Ovary (tissue), 9 donors: ENCODE results near the gene CACNA1C. TPM values are rescaled to one million over a fixed set of nuclear protein-coding genes. Genes with fewer than 3 reads are reported as not detected.

Experiments
- DNase-seq, 5 donors: peaks; one replicate each; pipeline ENCODE4 v3.0.0-alpha.2; 2019 to 2020
- H3K27ac ChIP-seq, 2 donors: fragments of 200-600 bp; one replicate each; pipeline versions ENCODE4 v1.5.1 to v1.8.0; 2019 to 2022
- H3K27me3 ChIP-seq: fragments of 200-600 bp; one replicate; pipeline ENCODE4 v1.8.0; 2022
- H3K36me3 ChIP-seq: fragments of 200-600 bp; sonication (generic); one replicate; pipeline ENCODE4 v1.5.1; 2019
- H3K4me1 ChIP-seq: one replicate; pipeline ENCODE4 v1.8.1; 2013; ENCODE audit warnings: mild to moderate bottlenecking, moderate library complexity; ENCODE audit not compliant: insufficient read depth
- H3K4me3 ChIP-seq: fragments of 200-600 bp; sonication (generic); one replicate; pipeline ENCODE4 v1.5.1; 2017
- H3K9me3 ChIP-seq, 2 donors: fragments of 200-600 bp in 1 of 2; sonication (generic) in 1 of 2; one replicate each; pipeline versions ENCODE4 v1.5.1 to v1.8.1; 2013 to 2019; ENCODE audit warnings: mild to moderate bottlenecking in 1 of 2, moderate library complexity in 1 of 2
- CTCF ChIP-seq, 3 donors: fragments of 450-650 bp in 2 of 3; fragments of 200-600 bp in 1 of 3; IDR thresholded peaks; one replicate each; pipeline versions ENCODE4 v1.5.1 to v1.8.0; 2016 to 2022; ENCODE audit warnings: antibody characterized with exemption in 3 of 3, mild to moderate bottlenecking in 1 of 3
- EP300 ChIP-seq: sonication (generic); formaldehyde crosslinking; IDR thresholded peaks from one replicate; pipeline ENCODE4 v1.6.1; 2017; ENCODE audit warnings: antibody characterized with exemption
- POLR2A ChIP-seq: fragments of 450-650 bp; IDR thresholded peaks from one replicate; pipeline ENCODE4 v1.6.1; 2017; ENCODE audit warnings: antibody characterized with exemption, mild to moderate bottlenecking, moderate library complexity
- whole genome bisulfite sequencing, 3 donors: extraction: QIAGEN DNeasy Blood & Tissue Kit in 1 of 3; methylation state at CpG; one replicate each; pipeline versions ENCODE4 v1.1.5 to v1.1.7; 2013 to 2017; 5-methylcytosine and 5-hydroxymethylcytosine counted together
- intact Hi-C, 4 donors: fragments of 100-400 bp; cut with DNase I; formaldehyde crosslinking; loops; one replicate each; pipeline versions ENCODE4 v1.11.0 to v1.15.1; 2022 to 2023
- polyA plus RNA-seq, 2 donors: library from polyadenylated mRNA; stranded (reverse); fragments of 200-250 nt in 1 of 2; fragments of 350-450 nt in 1 of 2; fragmentation: Illumina TruSeq in 1 of 2; extraction: RNeasy Lipid Tissue Mini Kit (QIAGEN cat#74804) in 1 of 2; gene quantifications; one replicate each; pipeline ENCODE4 v1.2.3, GENCODE V29; 2013 to 2014
- total RNA-seq, 7 donors: library from RNA; depleted of rRNA in 2 of 7; stranded (reverse); fragments of >200 nt in 2 of 7; fragmentation: NEBNext Ultra II Directional in 3 of 7; extraction: Animal tissue kit (Norgen Biotek cat#: 25700) in 3 of 7; gene quantifications; one replicate each; pipeline versions ENCODE4 v1.1.0 to v1.2.4, GENCODE V29; 2016 to 2023
- donor health status: DM: no; HTN: no; CAD: no; lungs with moderate emphysema.
- donor health status: DM: no; HTN: no; CAD: no.
- donor health status: Bipolar disorder and iron deficiency.
- donor health status: DM: yes; HTN: yes; CAD: no.
- donor health status: DM: no; HTN: no; CAD: no.
- donor health status: DM: yes; HTN: yes; CAD: no.

Gene CACNA1C
- total and polyA plus RNA-seq, 9 donors: 2.2 to 8.3 (median 3.7) TPM

- no peak overlapping the region for H3K4me3 ChIP-seq
- TF ChIP-seq EP300 (no peak), CTCF (IDR thresholded peaks at IDR 0.05) (no peak), POLR2A (no peak)
- no peak for DNase-seq
- intact Hi-C loops: no loop called here
- H3K9me3 ChIP-seq: no peaks in the 10 kb centered on the region
- H3K27ac ChIP-seq: no peak overlapping the region
- no peaks in the 10 kb centered on the region for H3K36me3 ChIP-seq
- no peaks in the 10 kb centered on the region for H3K27me3 ChIP-seq
- H3K4me1 ChIP-seq: peaks cover 19% of the 10 kb centered on the region
- WGBS, 3 donors: 86 to 94% (median 90%) methylated on average over 2 of the region's 2 CpGs
These were observed 328.2 kb downstream of the CACNA1C start for GRCh38 chr12:2380946-2381345.

- DNase-seq: no peak
- Histone ChIP-seq H3K27me3 (no peaks in the 10 kb centered on the region), H3K9me3 (no peaks in the 10 kb centered on the region), H3K4me1 (peaks cover 19% of the 10 kb centered on the region), H3K4me3 (no peak overlapping the region), H3K36me3 (no peaks in the 10 kb centered on the region), H3K27ac (no peak overlapping the region)
- TF ChIP-seq CTCF (IDR thresholded peaks at IDR 0.05) (no peak), POLR2A (no peak), EP300 (no peak)
- WGBS, 3 donors: 66 to 77% (median 72%) methylated on average over 5 of the region's 5 CpGs
- intact Hi-C loops: no loop called here
These were observed 329.8 kb downstream of the CACNA1C start for GRCh38 chr12:2382370-2383155.

- Histone ChIP-seq H3K27me3 (no peaks in the 10 kb centered on the region), H3K9me3 (no peaks in the 10 kb centered on the region), H3K27ac (no peak overlapping the region), H3K36me3 (no peaks in the 10 kb centered on the region), H3K4me3 (no peak overlapping the region), H3K4me1 (peaks cover 19% of the 10 kb centered on the region)
- DNase-seq: no peak
- TF ChIP-seq EP300: no peak
- no peak for TF ChIP-seq CTCF (IDR thresholded peaks at IDR 0.05)
- no peak for TF ChIP-seq POLR2A
- intact Hi-C loops: no loop called here
- 27 to 39% (median 30%) methylated on average over 10 of the region's 10 CpGs for WGBS, 3 donors
These were observed 330.7 kb downstream of the CACNA1C start for GRCh38 chr12:2383325-2384028.

GRCh38 chr12:2384029-2384386 lies 331.2 kb downstream of the CACNA1C start:
- Histone ChIP-seq H3K4me3 (no peak overlapping the region), H3K27ac (no peak overlapping the region), H3K4me1 (peaks cover 19% of the 10 kb centered on the region), H3K36me3 (no peaks in the 10 kb centered on the region), H3K9me3 (no peaks in the 10 kb centered on the region), H3K27me3 (no peaks in the 10 kb centered on the region)
- DNase-seq: peak in 1 of 5 donors; percentile 24
- TF ChIP-seq POLR2A: no peak
- no peak for TF ChIP-seq CTCF (IDR thresholded peaks at IDR 0.05)
- TF ChIP-seq EP300: no peak
- WGBS, 3 donors: 88 to 94% (median 92%) methylated on average over 6 of the region's 6 CpGs
- intact Hi-C loops: no loop called here
